ENCODE data around the gene SPON1.

DNA sequence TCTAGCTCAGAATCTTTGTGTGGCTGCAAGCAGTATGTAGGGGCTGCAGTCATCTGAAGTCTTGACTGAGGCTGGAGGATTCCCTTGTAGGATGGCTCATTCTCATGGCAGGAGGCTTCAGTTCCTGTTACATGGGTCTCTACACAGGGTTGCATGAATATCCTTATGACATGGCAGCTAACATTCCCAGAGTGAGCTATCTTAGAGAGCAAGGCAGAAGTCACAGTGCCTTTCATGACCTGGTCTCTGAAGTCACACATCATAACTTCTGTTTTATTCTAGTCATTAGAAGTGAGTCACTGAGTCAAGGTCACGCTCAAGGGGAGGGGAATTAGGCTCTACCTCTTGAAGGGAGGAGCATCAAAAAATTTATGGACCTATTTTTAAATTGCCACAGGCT lies 10.3 kb upstream of the SPON1 start:
- TF ChIP-seq TAF1 (IDR thresholded peaks at IDR 0.05; ENCODE audit: borderline replicate concordance, insufficient read depth, low read length) (no peak), REST (IDR thresholded peaks at IDR 0.05; ENCODE audit: insufficient read depth in 1 of 2, low read depth in 2 of 2, low read length in 2 of 2) (no peak), POLR2AphosphoS5 (IDR thresholded peaks at IDR 0.05; ENCODE audit: low read depth, low read length) (no peak), FOXP2 (optimal IDR thresholded peaks at IDR 0.05; ENCODE audit: borderline replicate concordance, extremely low read depth, extremely low read length, insufficient read depth) (no peak), SIN3A (IDR thresholded peaks at IDR 0.05; ENCODE audit: borderline replicate concordance, insufficient read depth, low read length) (no peak)

Data from PFSK-1 (cell line).